HEK293T (cell line): Measurements from ENCODE around the gene GRID1.

Source experiments
- FOXA1 ChIP-seq: fragments of 450-650 bp; IDR thresholded peaks from 2 replicates; pipeline ENCODE4 v1.6.1; 2016; ENCODE audit warnings: mild to moderate bottlenecking
- LEF1 ChIP-seq: fragments of 450-650 bp; IDR thresholded peaks from 2 replicates; pipeline ENCODE4 v1.6.1; 2017; ENCODE audit warnings: mild to moderate bottlenecking, borderline replicate concordance

DNA sequence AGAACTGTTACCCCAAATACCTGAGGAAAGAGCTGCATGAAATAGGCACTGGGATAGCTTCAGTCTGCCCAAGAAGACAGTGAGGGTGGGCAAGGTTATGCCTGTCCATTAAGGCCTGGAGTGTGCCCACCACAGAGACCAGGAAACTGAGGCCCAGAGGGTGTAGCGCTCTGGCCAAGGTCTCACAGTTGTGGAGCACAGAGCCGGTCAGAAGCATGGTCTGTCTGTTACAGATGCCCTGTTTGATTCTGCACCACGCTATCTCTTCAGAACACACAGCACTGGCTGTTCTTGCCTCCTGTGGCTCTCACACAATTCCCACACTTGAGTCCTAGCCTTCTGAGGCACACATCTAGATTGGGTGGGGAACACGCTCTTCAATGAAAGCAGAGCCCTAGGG lies 261.4 kb downstream of the GRID1 start:
- TF ChIP-seq LEF1 (no peak), FOXA1 (no peak)
